ENCODE results near the gene SERPINB5.

SERPINB5 gene

DNA sequence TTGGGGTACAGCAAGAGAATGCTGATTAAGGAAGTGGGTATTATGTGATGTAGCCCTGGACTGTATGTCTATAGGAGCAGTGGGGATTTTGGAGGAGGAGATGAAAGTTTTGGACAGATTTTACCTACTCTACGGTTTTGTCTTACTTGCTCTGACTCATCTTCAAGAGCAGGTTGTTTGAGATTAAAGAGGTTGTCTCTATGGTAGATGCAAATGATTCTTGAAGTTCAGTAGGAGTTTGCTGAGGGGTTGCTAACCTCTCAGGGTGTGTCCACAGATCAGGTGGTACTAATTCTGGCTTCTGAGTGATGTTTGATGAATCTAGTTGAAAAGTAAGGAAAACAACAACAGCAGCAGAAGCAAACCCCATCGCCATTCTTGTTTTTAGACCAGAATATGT lies 55.7 kb downstream of the SERPINB5 start:
- no peak for DNase-seq

- no peak for DNase-seq
These were observed 57.9 kb downstream of the SERPINB5 start for GRCh38 chr18:63534615-63535014.

DNA sequence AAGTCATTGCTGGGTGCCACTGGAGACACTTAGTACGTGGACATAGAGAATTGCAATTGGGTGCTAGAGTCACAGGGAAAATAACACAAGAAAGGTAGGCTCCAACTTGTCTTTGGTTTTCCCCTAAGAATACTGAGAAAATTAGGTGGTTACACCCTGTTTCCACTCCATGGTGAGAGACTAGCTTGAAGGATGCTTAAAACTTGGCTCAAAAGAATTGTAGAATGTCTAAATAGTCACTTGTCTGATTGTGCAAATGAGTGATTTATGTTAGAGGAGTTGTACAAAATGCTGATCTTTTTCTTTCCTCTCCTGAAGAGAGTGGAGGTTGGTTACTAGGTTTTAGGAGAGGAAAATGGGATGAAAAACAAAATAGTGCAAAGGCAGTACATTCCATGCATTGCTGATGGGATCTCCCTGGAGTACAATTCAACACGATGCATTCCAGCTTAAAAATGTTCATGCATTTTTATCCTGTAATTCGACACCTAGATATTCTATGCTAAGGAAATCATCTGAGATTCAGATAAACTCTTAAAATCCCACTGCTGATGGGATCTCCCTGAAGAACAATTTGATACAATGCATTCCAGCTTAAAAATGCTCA lies 63.2 kb downstream of the SERPINB5 start:
- no peak for DNase-seq

DNA sequence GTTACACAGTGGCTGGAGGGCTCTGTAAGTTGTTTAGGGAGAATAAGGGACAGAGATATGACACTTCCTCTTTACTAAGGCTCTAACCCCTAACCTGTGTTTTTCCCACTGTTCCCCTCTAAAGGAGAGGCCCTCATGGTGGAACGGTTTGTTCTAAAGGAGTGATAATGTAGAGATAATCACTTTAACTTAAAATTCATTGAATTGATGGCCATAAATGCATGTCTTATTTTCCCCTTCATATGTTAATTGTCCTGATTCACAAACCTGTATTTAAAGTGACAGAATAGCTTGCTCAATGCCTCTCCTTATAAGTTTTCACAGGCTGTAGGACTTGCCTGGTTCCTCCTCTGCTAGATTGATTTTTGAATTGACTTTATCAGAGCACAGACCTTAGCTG lies 65.3 kb downstream of the SERPINB5 start, which contains the start of gene SERPINB12:
Gene SERPINB12, plus strand, starts transcription at position 301 of the 400 bp plus-strand sequence. CDS start 13,791 bp downstream, outside the sequence.
- DNase-seq, result no peak

- no peak for DNase-seq
These were observed 67.3 kb downstream of the SERPINB5 start for GRCh38 chr18:63544017-63544416.

DNA sequence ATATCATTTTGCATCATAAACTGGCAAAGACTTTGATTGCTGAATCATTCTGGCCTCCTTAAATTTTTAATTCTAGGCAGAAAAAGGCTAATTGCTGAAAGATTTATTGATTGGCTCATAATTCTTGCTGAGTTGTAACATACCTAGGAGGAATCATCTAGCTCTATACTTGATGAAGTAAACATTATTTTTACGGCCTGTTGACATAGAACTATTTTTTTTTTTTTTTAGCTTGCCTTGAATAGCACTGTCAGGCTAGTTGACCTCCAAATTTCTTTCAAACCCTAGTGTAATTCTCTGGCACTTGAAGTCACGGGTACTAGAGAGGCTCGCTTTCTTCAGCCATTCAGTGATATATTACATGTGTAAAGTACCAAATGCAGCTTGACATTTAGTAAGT lies 68.2 kb downstream of the SERPINB5 start:
- no peak for DNase-seq

DNA sequence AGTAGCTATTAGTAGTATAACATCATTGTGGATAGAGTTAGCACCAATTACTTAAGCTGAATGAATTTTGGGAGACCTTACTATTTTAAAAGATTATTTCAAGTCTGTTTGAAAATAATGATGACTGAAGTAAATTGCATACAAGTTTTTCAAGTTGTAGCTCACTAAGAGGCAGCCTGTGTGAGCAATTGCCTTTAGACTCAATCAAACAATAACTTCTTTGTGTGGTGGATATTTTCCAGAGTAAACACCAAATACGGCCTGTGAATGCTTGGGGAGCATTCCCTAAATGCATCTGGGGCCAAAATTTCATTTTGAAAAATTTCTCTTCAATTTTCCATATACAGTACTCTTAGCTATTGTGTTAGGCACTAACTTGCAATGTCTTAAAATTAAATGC lies 73.3 kb downstream of the SERPINB5 start:
- DNase-seq, result no peak

DNA sequence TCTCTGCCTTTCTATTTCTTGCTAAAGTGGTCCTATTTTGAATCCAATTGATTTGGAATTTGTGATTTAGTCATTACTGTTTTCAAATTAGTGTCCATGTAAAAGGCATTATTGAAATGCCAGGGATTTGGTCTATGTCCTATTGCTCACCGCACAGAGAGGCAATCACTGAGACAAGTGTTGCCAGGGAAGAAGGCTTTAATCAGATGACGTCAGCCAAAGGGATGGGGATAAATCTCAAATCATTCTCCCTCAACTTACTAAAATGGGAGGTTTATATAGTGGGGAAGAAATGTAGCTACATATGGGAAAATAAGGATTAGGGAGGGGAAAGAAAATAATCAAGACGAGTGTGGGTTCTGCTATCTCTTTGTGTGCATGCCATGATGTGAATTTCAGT lies 75.0 kb downstream of the SERPINB5 start:
- no peak for DNase-seq

DNA sequence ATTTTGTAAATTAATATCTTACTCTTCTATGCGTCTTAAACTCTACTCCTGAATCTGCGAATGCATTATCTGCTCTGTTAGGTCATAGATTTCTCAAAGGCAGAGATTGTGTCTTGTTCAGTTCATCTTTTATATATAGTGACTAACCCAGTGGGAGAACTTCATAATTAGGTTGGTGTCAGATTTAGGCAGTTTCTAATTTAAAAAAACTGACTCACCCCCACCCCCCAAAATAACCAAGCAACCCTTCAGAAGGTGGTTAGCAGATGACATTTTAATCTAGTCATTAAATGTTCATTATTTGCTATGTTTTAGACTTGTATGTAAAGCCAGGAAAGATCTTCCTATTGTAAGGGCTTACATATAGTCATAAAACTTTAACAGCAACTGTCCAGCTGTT lies 75.8 kb downstream of the SERPINB5 start:
- no peak for DNase-seq

DNA sequence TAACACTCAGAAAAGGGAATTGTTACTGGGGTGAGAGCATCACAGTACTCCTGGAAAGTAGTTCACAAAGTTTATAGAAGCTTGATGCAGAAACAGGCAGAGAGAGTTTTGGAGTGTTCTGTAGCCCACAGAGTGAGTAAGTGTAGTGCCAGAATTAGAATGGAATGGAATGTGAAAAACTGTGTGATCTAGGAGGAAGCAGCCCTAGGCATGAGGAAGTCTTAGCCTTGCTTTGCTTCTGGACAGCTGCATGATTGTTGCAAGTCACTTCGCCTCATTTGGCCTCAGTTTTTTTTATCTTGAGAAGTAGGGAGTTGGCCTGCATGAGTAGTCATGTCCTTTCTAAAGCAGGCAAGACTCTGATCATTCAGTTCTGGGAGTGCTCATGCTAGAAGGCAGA lies 76.3 kb downstream of the SERPINB5 start:
- no peak for DNase-seq

Data from cortex of kidney (tissue), 1 donor.